Hematopoietic multipotent progenitor cell treated with erythropoietin and hydrocortisone succinate and interleukin-3 and kit ligand, for 8 days (in vitro differentiated cells): Measurements from ENCODE around the gene STPG3.

ENCODE experiments used
- DNase-seq: peaks from one replicate; pipeline ENCODE4 v3.0.0-alpha.2; 2015

STPG3 gene

GRCh38 chr9:137247135-137247915, 3.8 kb upstream of the STPG3 start:
- DNase-seq, result no peak

- no peak for DNase-seq
Observed at GRCh38 chr9:137247916-137248175, 3.2 kb upstream of the STPG3 start.

DNA sequence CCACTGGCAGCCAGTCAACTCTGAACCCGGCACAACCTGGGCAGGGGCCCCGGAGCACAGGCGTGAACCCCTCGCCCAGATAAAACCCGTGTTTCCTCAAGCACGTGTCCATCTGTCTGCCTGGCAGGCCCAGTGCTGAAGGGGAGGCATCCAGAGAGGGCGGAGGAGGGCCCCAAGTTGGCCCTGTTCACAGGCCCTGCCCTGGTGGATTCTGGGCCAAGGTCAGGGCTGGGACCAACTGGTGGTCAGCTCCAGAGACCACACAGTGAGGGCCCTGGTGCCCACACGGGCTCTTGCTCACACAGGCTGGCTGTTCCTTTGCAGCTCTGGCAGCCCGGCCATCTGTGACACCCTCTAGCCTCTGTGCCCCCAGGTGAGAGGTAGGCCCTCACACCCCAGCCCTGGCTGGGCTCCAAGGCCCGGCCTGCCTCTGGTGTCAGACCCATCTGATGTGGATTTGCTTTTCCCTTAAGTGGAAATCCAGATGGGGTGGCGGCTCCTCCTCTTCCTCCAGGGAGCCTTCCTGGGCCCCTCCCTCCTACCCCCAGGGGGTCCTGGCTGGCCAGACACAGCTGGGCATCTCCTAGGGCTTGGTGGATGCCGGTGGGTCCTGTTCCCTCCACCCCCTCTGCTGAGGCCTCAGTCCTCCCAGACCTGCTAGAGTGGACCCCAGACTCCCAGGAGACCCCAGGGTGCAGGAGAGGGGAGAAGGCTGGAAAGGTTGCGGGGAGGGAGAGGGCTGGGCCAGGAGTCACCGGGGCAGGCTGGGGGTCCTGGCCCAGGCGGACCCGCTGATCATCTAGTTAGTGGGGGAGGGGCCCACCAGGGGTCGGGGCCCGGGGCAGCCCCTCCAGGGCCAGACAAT, 525 bp upstream of the STPG3 start:
- no peak for DNase-seq

DNA sequence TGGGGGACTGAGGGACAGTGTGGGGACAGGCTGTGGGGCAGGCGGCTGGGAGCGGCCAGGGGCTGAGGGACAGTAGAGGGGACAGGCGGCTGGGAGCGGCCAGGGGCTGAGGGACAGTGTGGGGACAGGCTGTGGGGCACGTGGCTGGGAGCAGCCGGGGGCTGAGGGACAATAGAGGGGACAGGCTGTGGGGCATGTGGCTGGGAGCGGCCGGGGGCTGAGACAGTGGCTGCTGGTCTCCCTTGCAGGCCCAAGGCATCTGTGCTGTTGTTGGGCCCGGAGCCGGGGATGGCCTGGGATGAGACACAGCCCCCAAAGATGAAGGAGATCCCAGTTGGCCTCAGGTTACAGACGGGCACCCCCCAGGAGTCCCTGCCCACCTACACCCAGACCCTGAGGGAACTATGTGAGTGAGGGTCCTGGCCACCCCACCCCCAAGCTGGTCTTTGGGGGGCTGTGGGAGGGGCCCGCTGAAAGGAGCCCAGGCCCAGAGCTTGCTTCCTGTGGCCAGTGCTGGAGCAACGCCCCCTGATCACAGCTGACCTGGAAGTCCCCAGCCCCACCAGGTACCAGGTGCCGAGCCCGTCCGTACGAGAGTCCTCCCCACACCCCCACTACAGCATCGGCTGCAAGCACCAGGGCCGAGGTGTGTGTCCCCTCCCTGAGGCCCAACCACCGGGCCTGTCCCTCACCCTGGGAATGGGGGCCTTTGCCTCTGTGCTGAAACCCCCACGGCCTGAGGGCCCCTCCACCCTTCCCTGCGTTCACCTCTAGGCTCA, 593 bp downstream of the STPG3 start:
- DNase-seq, result no peak

DNA sequence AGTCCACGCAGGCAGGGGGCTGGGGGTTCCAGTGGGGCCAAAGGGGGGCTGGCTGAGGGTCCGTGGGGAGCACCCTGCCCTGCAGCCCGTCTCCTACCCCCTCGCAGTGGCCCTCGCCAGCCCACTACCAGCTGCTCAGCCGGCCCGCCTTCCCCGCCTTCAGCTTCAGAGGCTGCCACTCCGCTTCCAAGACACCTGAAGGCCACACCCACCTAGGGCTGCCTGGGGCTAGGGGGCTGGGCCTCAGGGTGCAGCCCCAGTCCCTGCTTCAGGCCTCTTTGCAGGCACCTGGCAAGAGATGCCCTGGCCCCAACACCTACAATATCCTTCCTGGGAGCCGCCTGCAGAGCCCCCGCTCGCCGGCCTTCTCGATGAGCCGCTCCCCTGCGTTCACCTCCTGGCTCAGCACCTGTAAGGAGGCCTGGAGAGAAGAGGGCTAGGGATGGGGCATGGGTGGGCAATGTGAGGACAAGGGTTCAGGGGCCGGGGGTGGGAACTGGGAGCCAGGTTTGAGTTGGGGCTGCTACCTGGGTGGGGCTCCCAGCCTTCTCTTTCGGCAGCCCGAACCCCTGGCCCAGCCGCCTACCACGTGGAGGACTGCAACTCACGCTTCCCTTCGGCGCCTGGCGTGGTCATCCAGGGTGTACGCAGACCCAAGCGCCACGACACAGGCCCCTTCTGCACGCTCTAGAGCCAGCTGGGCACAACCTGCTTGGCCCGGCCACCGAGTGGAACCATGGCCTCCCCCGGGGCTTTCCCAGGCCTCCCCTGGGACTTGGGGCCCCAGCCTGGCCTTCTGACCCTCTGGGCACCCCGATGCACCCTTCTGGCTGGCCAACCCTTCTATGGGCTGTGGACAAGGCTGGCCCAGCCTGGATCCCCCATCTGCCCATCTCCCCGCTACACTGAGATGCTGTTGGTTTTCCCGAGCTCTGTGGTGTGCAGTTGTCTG, 1.7 kb downstream of the STPG3 start:
- DNase-seq, result no peak

DNA sequence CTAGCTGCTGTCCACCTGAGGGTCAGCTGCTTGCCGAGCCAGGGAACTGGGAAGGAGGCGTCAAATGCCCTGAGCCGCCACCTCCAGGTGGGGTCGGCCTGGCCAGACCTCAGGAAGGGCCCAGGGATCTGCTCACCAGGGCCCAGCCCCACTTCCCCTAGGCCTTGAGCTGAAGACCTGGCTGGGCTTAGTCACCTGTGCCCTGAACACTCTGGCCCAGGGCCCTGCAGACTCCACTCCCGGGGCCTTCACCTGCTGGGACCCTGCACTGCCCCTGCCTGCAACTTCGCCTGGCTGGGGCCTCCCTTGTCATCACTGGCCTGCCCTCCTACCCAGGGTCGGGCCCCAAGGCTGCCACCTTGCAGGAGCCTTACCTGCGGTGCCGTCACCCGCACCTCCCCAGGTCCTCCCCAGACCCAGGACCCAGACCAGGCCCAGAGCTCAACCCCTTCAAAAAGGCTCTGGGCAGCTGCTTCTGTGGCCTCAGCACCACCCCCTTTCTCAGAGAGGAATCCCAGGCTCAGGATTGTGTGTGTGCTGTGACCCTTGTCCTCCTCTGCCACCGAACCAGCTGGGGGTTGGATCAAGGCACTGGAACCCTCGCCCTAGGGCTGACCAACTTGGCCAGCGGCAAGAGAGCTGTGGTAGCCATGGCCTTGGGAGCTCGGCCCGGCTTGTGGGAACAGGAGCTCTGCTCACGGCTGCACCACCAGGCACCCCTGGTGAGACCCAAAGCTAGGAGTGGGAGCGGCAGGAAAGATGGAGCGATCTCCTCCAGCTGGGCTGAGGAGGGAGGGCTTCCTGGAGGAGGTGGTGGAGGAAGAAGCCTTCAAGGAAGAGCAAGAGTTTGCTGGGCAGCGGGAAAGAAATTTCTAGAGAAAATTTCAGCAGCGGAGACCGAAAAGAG, 2.9 kb downstream of the STPG3 start:
- DNase-seq, result no peak

GRCh38 chr9:137254624-137255447, 3.8 kb downstream of the STPG3 start, which contains the start of gene NELFB:
NELFB (plus strand) TSS chr9:137255327.
- DNase-seq, result peak; percentile 88

DNA sequence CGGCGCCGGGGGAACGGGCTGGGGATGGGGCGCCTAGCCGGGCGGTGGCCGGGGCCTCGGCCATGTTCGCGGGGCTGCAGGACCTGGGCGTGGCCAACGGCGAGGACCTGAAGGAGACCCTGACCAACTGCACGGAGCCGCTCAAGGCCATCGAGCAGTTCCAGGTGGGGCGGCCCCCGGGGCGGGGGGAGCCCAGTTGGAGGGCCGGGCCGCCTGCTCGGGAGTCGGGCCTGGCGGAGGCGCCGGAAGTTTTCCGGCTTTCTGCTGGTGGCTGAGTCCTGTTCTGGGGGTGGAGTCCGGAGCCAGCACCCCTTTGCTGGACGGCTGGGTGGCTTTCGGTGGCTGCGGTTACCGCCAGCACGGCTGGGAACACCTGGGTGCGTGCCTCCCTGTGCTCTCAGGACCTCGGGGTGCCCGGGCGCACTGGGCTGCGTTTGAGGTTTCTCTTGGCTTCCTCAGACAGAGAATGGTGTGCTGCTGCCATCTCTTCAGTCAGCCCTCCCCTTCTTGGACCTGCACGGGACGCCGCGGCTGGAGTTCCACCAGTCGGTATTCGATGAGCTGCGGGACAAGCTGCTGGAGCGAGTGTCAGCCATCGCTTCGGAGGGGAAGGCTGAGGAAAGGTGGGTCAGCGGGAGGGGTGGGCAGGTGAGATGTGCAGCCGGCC, 4.5 kb downstream of the STPG3 start:
- peak; percentile 36 for DNase-seq

DNA sequence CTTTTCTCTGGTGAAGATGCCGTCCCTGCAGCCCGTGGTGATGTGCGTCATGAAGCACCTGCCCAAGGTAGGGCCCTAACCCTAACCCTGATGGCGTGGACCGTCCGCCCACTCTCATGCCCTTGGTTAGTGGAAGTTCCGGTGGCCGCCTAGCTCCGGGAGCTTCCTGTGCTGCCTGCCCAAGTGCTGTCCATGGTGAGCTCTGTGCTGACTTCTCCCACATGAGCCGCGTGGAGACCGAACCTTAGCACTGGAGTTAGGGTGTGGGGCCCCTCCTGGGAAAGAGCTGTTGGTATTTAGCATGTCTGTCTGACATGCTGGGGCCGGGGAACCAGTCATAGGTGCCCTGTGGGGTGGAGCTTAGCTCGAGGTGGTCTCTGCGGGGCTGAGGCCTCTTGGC, 5.3 kb downstream of the STPG3 start:
- no peak for DNase-seq

GRCh38 chr9:137256856-137257255, 5.8 kb downstream of the STPG3 start:
- peak; percentile 23 for DNase-seq

DNA sequence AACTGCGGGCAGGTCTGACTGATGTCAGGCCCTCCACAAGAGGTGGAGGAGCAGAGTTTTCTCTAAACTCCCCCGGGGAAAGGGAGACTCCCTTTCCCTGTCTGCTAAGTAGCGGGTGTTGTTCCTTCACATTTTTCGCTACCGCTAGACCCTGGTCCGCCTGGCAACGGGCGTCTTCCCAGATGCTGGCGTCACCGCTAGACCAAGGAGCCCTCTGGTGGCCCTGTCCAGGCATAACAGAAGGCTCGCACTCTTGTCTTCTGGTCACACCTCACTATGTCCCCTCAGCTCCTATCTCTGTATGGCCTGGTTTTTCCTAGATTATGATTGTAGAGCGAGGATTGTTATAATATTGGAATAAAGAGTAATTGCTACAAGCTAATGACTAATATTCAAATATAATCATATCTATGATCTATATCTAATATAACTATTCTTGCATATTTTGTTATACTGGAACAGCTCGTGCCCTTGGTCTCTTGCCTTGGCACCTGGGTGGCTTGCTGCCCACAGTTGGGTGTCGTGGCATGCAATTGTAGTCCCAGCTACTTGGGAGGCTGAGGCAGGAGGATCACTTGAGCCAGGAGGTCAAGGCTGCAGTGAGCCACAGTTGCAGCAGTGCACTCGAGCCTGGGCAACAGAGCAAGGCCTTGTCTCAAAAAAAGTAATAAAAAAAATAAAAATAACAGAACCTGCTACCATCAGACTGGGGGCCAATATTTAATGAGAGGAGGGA, 11.3 kb downstream of the STPG3 start:
- DNase-seq, result peak; percentile 40

DNA sequence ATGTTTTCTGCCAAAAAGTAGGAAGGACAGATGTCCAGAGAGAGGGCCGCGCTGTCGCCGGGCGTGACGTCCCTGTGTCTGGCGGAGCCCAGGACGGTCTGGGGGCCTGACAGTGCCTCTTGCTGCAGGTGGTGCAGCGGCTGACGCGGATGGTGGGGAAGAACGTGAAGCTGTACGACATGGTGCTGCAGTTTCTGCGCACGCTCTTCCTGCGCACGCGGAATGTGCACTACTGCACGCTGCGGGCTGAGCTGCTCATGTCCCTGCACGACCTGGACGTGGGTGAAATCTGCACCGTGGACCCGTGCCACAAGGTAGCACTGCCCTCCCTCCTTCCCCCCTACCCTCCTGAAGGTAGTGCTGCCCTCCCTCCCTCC, 11.8 kb downstream of the STPG3 start:
- no peak for DNase-seq

- DNase-seq, result no peak
Observed at GRCh38 chr9:137263506-137263905, 12.4 kb downstream of the STPG3 start.

- no peak for DNase-seq
Observed at GRCh38 chr9:137264067-137264466, 13.0 kb downstream of the STPG3 start.

GRCh38 chr9:137265496-137266161, 14.5 kb downstream of the STPG3 start:
- DNase-seq, result no peak

DNA sequence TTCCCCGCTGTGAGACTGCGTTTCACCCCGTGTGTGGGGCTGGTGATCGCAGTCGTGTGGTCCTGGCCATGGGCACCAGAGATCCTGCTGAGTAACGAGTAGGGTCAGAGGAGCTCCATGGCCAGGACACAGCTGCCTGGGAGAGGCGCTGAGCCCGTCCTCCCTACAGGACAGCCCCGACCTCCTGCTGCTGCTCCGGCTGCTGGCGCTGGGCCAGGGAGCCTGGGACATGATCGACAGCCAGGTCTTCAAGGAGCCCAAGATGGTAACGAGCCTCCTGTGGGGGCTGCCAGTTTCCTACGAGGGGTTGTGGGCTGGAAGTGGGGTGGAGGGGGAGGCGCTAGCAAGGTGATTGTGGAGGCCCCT, 15.1 kb downstream of the STPG3 start:
- no peak for DNase-seq

DNA sequence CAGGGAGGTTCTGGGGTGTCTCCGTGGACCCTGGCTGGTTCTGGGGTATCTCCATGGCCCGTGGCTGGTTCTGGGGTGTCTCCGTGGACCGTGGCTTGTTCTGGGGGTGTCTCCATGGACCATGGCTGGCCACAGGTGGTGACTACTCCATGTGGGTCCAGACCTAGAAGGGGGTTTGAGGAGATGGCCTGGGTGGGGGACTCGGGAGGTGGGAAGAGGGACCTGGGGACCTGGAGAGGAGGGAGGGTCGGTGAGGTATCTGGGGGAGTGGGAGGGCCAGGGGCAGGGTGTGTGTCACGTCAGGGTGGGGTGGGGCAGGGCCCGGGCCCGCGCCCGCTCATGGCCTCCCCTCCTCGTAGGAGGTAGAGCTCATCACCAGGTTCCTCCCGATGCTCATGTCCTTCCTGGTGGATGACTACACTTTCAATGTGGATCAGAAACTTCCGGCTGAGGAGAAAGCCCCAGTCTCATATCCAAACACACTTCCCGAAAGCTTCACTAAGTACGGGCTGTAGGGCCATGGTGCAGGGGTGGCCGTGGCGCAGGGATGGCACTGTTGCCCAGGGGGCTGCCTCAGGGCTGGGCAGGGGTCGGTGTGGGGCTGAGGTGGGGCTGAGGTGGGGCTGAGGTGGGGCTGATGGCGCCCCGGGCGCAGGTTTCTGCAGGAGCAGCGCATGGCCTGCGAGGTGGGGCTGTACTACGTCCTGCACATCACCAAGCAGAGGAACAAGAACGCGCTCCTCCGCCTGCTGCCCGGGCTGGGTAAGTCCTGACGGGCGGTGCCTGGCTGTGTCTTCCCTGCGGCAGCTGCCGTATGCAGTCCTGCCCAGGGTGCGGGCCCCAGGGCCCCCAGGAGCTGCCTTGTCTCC, 15.7 kb downstream of the STPG3 start:
- DNase-seq, result no peak

GRCh38 chr9:137267933-137268355, 16.9 kb downstream of the STPG3 start:
- DNase-seq, result no peak
